Naive thymus-derived CD4-positive, alpha-beta T cell (primary cell): ENCODE measurements around the gene OSBPL1A. TPM values are rescaled to one million over a fixed set of nuclear protein-coding genes. Genes with fewer than 3 reads are reported as not detected.
A peak's percentile ranks its signal among the peaks of the same experiment; 100 is the strongest.

Experiments used
- ATAC-seq: fragments of 150-1000 bp; cut with Tn5 transposase; 2 replicates; pipeline ENCODE4 v1.10.0; 2021; ENCODE audit warnings: mild to moderate bottlenecking, moderate library complexity
- CTCF ChIA-PET: fragments of 350-600 bp; sonication (Branson Sonifier 250); formaldehyde crosslinking; loops from one replicate; lab custom pipeline; 2021; ENCODE audit warnings: antibody characterized with exemption; lab: Charles Lee
- POLR2A ChIA-PET: fragments of 350-600 bp; sonication (Branson Sonifier 250); formaldehyde crosslinking; loops from one replicate; lab custom pipeline; 2021; ENCODE audit warnings: antibody characterized with exemption, inconsistent platforms; lab: Charles Lee
- DNase-seq, 9 donors: peaks; one replicate each; pipeline versions ENCODE4 v3.0.0 to v3.0.0-alpha.2; 2020 to 2022; ENCODE audit warnings: mixed read lengths in 1 of 9
- H3K27ac ChIP-seq: one replicate; pipeline ENCODE4 v1.7.0; 2013; ENCODE audit warnings: mild to moderate bottlenecking, low read depth, low read length, moderate library complexity
- H3K27me3 ChIP-seq, 2 donors: one replicate each; pipeline ENCODE4 v1.7.0; 2013; ENCODE audit warnings: low read length in 2 of 2, mild to moderate bottlenecking in 2 of 2, moderate library complexity in 2 of 2; ENCODE audit not compliant: control insufficient read depth in 2 of 2, insufficient read depth in 2 of 2
- H3K36me3 ChIP-seq, 3 experiments: 1 replicate in 2 of 3; 2 replicates in 1 of 3; pipeline ENCODE4 v1.7.0; 2013; ENCODE audit warnings: low read length in 3 of 3, mild to moderate bottlenecking in 3 of 3, moderate library complexity in 1 of 3; ENCODE audit not compliant: insufficient read depth in 3 of 3, control insufficient read depth in 2 of 3
- H3K4me1 ChIP-seq, 2 donors: one replicate each; pipeline ENCODE4 v1.7.0; 2013; ENCODE audit warnings: low read length in 2 of 2, mild to moderate bottlenecking in 2 of 2, moderate library complexity in 1 of 2; ENCODE audit not compliant: control insufficient read depth in 2 of 2, insufficient read depth in 2 of 2
- H3K4me3 ChIP-seq: 2 replicates; pipeline ENCODE4 v1.7.0; 2013; ENCODE audit warnings: mild to moderate bottlenecking, low read length
- H3K9me3 ChIP-seq, 3 experiments: 1 replicate in 2 of 3; 2 replicates in 1 of 3; pipeline ENCODE4 v1.7.0; 2013; ENCODE audit warnings: low read length in 3 of 3; ENCODE audit not compliant: control insufficient read depth in 2 of 3
- H3K27ac Mint-ChIP-seq, 9 donors: one replicate each; pipeline ENCODE4 v1.8.0; 2020 to 2022; ENCODE audit warnings: mixed read lengths in 9 of 9, mild to moderate bottlenecking in 8 of 9, moderate library complexity in 5 of 9, inconsistent platforms in 2 of 9
- H3K27me3 Mint-ChIP-seq, 5 donors: one replicate each; pipeline ENCODE4 v1.8.0; 2021 to 2022; ENCODE audit warnings: mixed read lengths in 5 of 5, mild to moderate bottlenecking in 1 of 5
- H3K36me3 Mint-ChIP-seq, 5 donors: one replicate each; pipeline ENCODE4 v1.8.0; 2020 to 2022; ENCODE audit warnings: mixed read lengths in 5 of 5, mild to moderate bottlenecking in 3 of 5, inconsistent platforms in 1 of 5
- H3K4me1 Mint-ChIP-seq, 7 donors: one replicate each; pipeline ENCODE4 v1.8.0; 2020 to 2022; ENCODE audit warnings: mixed read lengths in 7 of 7, mild to moderate bottlenecking in 3 of 7, inconsistent platforms in 1 of 7
- H3K4me3 Mint-ChIP-seq, 10 donors: one replicate each; pipeline ENCODE4 v1.8.0; 2020 to 2022; ENCODE audit warnings: mild to moderate bottlenecking in 10 of 10, mixed read lengths in 10 of 10, moderate library complexity in 6 of 10, inconsistent platforms in 2 of 10
- H3K9me3 Mint-ChIP-seq, 11 donors: one replicate each; pipeline ENCODE4 v1.8.0; 2020 to 2022; ENCODE audit warnings: mixed read lengths in 11 of 11, mild to moderate bottlenecking in 4 of 11, inconsistent platforms in 1 of 11, moderate library complexity in 1 of 11
- intact Hi-C, 2 donors: fragments of 100-400 bp; cut with micrococcal nuclease; formaldehyde crosslinking; loops; one replicate each; pipeline ENCODE4 v1.15.1; 2023
- polyA plus RNA-seq, 2 donors: library from polyadenylated mRNA; unstranded; fragments of 300-500 nt; fragmentation: Illumina TruSeq; gene quantifications; one replicate each; pipeline ENCODE4 v1.2.3, GENCODE V29; 2021
- total RNA-seq, 6 experiments: library from RNA in 5 of 6; stranded (reverse) in 5 of 6; gene quantifications; 1 replicate in 5 of 6; 2 replicates in 1 of 6; pipeline ENCODE4 v1.2.3 and lab custom pipeline; 2021 to 2026

OSBPL1A gene
- total and polyA plus RNA-seq, 7 experiments from 2014 or later = 1.8 to 7.7 (median 3.9) TPM

DNA sequence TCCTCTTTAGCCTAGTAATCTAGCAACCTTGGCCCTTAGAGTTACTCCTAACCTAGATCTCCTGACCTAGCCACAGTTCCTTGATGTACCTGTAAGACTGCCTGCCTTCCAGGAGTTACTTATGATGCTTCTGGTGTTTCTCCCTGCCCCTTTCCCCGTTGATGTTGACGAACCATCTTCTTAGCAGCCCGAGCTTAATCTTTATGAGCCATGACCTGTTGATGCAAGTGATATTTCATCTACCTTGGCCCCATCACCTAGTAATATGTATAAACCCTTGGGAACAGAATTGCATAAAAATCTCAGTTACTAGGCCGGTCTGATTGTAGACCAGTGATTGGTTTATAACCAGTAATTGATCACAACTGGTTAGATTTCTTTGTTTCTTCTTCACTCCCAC is 31.6 kb upstream of the OSBPL1A start:
- intact Hi-C loops = loop anchor here in 1 of 2 donors (10.0 kb wide), 1 partner anchor 1494 kb away; the partner anchor contains the start of gene RBBP8
- ChIA-PET CTCF (no interaction called here), POLR2A (no interaction called here)
- H3K36me3 Mint-ChIP-seq = peaks cover 10 to 32% (median 30%) of the 10 kb centered on the region in 5 donors
- no peak overlapping the region for H3K27ac Mint-ChIP-seq
- Histone ChIP-seq H3K27ac (no peak overlapping the region), H3K4me1 (peaks cover 6 to 11% of the 10 kb centered on the region in 2 donors), H3K4me3 (no peak overlapping the region), H3K36me3 (no peaks in the 10 kb centered on the region), H3K27me3 (no peaks in the 10 kb centered on the region), H3K9me3 (no peaks in the 10 kb centered on the region)
- peaks cover 0 to 12% (median 8%) of the 10 kb centered on the region in 5 donors for H3K27me3 Mint-ChIP-seq
- DNase-seq (no peak), ATAC-seq (no peak)
- no peak overlapping the region for H3K4me3 Mint-ChIP-seq
- peaks cover 10 to 32% (median 25%) of the 10 kb centered on the region in 7 donors for H3K4me1 Mint-ChIP-seq
- H3K9me3 Mint-ChIP-seq = peaks cover 0 to 17% (median 9%) of the 10 kb centered on the region in 11 donors

DNA sequence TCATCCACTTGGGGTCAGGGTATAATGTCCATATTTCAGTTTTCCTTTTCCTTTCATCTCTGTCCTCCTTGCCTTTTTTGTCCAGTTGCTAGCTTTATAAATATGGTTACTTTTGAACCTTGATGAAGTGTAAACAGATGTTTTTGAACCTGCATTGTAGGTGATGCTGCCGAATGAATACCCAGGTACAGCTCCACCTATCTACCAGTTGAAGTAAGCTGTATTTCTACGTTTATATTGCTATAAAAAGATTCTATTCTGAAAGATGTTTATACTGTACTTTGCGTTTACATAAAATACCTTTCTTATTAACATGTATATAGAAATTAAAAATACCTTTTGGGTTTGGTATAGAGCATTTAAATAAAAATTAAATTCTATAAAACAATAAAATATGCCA is 31.1 kb upstream of the OSBPL1A start:
- POLR2A ChIA-PET = interaction anchor here (0.6 kb wide), 1 partner anchor 51 kb away, joined by 3 read pairs; no protein-coding TSS in a partner anchor

DNA sequence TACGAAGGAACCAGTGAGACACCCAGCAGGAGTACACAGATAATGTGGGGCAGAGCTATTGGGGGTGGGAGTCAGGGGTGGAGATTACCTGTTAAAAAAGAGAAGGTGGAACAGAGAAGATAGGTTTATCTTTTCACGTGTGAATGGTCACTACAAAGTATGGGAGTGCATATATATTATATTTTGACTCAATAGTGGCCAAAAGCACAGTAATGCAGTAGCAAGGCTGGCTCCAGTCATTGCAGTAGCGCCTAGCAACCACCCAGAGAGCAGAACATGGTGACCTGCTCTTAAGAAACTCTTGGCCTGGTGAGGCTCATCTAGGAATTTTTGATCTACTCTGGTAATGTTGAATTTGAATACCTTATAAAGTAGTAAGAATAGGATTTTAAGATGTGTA is 29.9 kb upstream of the OSBPL1A start:
- POLR2A ChIA-PET = interaction anchor here (1.6 kb wide), 1 partner anchor 30 kb away, joined by 5 read pairs; the partner anchor contains the start of gene OSBPL1A
- H3K4me3 Mint-ChIP-seq = peak overlapping the region; percentile 86 to 93 (median 91)
- H3K27me3 ChIP-seq = no peaks in the 10 kb centered on the region
- H3K27me3 Mint-ChIP-seq = peaks cover 15 to 27% (median 22%) of the 10 kb centered on the region in 5 donors
- DNase-seq = no peak
- ATAC-seq = no peak
- peaks cover 10 to 32% (median 25%) of the 10 kb centered on the region in 7 donors for H3K4me1 Mint-ChIP-seq
- intact Hi-C loops = loop anchor here (2.0 to 10.0 kb wide), 2 partner anchors 31 to 1493 kb away; partner anchors contain the start of genes OSBPL1A (in 1 of the 2) and RBBP8 (in 1 of the 2)
- CTCF ChIA-PET = no interaction called here
- H3K4me1 ChIP-seq = peaks cover 6 to 11% of the 10 kb centered on the region in 2 donors
- no peak overlapping the region for H3K4me3 ChIP-seq
- no peak overlapping the region for H3K27ac ChIP-seq
- peaks cover 9 to 35% (median 27%) of the 10 kb centered on the region in 5 donors for H3K36me3 Mint-ChIP-seq
- no peaks in the 10 kb centered on the region for H3K36me3 ChIP-seq
- H3K9me3 ChIP-seq = no peaks in the 10 kb centered on the region
- peak overlapping the region; percentile 3 to 92 (median 87) for H3K27ac Mint-ChIP-seq
- peaks cover 2 to 22% (median 13%) of the 10 kb centered on the region in 11 donors for H3K9me3 Mint-ChIP-seq

More for the DNA sequence above, 31.1 kb upstream of the OSBPL1A start:
- Histone ChIP-seq H3K27ac (no peak overlapping the region), H3K36me3 (no peaks in the 10 kb centered on the region), H3K4me1 (peaks cover 6 to 11% of the 10 kb centered on the region in 2 donors), H3K4me3 (no peak overlapping the region), H3K27me3 (no peaks in the 10 kb centered on the region), H3K9me3 (no peaks in the 10 kb centered on the region)
- Mint-ChIP-seq H3K4me3 (peak overlapping the region in 4 of 10 donors; percentile 29 to 74 (median 37)), H3K4me1 (peaks cover 10 to 32% (median 25%) of the 10 kb centered on the region in 7 donors), H3K27ac (no peak overlapping the region), H3K36me3 (peaks cover 10 to 32% (median 30%) of the 10 kb centered on the region in 5 donors), H3K9me3 (peaks cover 2 to 19% (median 11%) of the 10 kb centered on the region in 11 donors), H3K27me3 (peaks cover 3 to 15% (median 12%) of the 10 kb centered on the region in 5 donors)
- ATAC-seq (no peak), DNase-seq (no peak)
- intact Hi-C loops = loop anchor here in 1 of 2 donors (10.0 kb wide), 1 partner anchor 1494 kb away; the partner anchor contains the start of gene RBBP8
- CTCF ChIA-PET = interaction anchor here (0.7 to 0.9 kb wide), 2 partner anchors 68 to 1956 kb away, joined by 3 to 5 read pairs; no protein-coding TSS in a partner anchor

DNA sequence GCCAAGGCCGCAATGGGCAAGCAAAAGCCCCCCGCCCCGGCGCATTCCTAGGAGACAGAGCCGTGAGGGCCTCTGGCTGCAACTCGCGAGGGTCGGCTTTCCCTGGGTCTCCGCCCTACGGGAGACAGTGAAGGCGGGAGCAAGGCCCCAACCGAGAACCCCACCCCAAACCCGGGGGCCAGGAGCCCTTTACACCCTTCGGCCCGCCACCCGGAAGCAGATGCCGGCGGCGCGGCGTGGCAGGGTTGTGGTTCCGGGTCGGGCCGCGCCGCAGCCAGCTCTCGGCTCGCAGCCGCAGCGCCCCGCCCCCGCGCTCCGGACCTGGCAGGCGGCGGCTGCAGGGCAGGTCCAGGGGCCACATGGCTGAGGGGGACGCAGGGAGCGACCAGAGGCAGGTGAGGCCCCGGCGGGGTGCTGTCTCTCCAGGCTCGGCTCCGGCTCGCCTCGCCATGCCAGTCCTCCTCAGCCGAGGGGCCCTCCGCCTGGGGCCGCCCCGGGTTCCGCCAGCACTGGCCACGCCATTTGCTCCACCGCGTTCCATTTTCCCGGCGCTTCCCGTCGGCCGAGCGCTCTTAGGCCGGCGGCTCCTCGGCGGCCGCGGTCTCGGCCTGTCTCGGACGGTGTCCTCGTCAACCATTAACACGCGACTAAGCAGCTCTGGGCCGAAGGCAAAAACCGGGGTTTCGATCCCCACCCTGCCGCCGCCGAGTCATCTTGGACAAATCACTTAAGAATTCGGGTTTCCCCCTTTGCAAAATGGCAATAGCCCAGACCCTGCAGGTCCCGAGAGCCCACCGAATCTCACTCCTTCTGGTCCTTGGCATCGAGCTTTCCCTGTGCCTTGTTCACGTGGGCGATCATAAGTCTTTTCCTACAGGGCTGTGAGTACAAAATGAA is 29.0 kb upstream of the OSBPL1A start, which contains the start of gene IMPACT:
IMPACT (plus strand) TSS at position 273 of the 897 bp plus-strand sequence; CDS start at position 360, 87 bp downstream.
- ATAC-seq (peak; percentile 95), DNase-seq (peak; percentile 50 to 87 (median 77))
- intact Hi-C loops = loop anchor here (1.0 to 10.0 kb wide), 3 partner anchors 29 to 1492 kb away; partner anchors contain the start of genes OSBPL1A (in 2 of the 2) and RBBP8 (in 1 of the 2)
- Histone ChIP-seq H3K27me3 (no peaks in the 10 kb centered on the region), H3K9me3 (no peaks in the 10 kb centered on the region), H3K36me3 (no peaks in the 10 kb centered on the region), H3K4me1 (peaks cover 6 to 11% of the 10 kb centered on the region in 2 donors), H3K27ac (peak within 1 kb of the TSS; percentile 68), H3K4me3 (peak within 1 kb of the TSS; percentile 70)
- POLR2A ChIA-PET = interaction anchor here (1.6 kb wide), 1 partner anchor 29 kb away, joined by 5 read pairs; the partner anchor contains the start of gene OSBPL1A
- Mint-ChIP-seq H3K9me3 (peaks cover 2 to 22% (median 13%) of the 10 kb centered on the region in 11 donors), H3K27ac (peak within 1 kb of the TSS; percentile 73 to 92 (median 88)), H3K36me3 (peaks cover 8 to 35% (median 27%) of the 10 kb centered on the region in 5 donors), H3K4me3 (peak within 1 kb of the TSS; percentile 86 to 93 (median 91)), H3K27me3 (peaks cover 22 to 35% (median 28%) of the 10 kb centered on the region in 5 donors), H3K4me1 (peaks cover 10 to 32% (median 25%) of the 10 kb centered on the region in 7 donors)
- CTCF ChIA-PET = no interaction called here

DNA sequence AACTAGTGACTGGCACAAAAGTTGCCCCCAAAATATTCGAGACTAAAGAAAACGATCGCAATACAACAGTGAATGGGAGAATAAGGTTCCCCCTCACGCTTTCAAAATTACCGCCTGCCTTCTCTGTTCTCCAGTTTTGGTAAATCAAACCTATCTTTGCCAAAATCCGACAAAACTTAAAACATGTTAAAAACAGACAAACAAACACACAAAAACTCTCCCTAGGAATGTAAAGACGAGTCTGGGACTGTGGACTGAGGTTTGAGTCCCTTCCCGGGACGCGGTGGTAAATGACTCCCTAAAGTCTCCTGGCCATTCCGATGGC is 28.4 kb upstream of the OSBPL1A start:
- Histone ChIP-seq H3K9me3 (no peaks in the 10 kb centered on the region), H3K27me3 (no peaks in the 10 kb centered on the region), H3K4me1 (peaks cover 6 to 11% of the 10 kb centered on the region in 2 donors), H3K27ac (peak overlapping the region; percentile 68), H3K4me3 (peak overlapping the region; percentile 70), H3K36me3 (no peaks in the 10 kb centered on the region)
- Mint-ChIP-seq H3K36me3 (peaks cover 5 to 35% (median 23%) of the 10 kb centered on the region in 5 donors), H3K4me1 (peaks cover 10 to 32% (median 25%) of the 10 kb centered on the region in 7 donors), H3K9me3 (peaks cover 1 to 22% (median 13%) of the 10 kb centered on the region in 11 donors), H3K4me3 (peak overlapping the region; percentile 75 to 93 (median 86)), H3K27me3 (peaks cover 25 to 41% (median 34%) of the 10 kb centered on the region in 5 donors), H3K27ac (peak overlapping the region; percentile 20 to 88 (median 79))
- no peak for DNase-seq
- CTCF ChIA-PET = no interaction called here
- POLR2A ChIA-PET = interaction anchor here (1.6 kb wide), 1 partner anchor 28 kb away, joined by 5 read pairs; the partner anchor contains the start of gene OSBPL1A
- ATAC-seq = no peak
- intact Hi-C loops = loop anchor here (1.0 to 10.0 kb wide), 3 partner anchors 29 to 1491 kb away; partner anchors contain the start of genes OSBPL1A (in 2 of the 2) and RBBP8 (in 1 of the 2)

DNA sequence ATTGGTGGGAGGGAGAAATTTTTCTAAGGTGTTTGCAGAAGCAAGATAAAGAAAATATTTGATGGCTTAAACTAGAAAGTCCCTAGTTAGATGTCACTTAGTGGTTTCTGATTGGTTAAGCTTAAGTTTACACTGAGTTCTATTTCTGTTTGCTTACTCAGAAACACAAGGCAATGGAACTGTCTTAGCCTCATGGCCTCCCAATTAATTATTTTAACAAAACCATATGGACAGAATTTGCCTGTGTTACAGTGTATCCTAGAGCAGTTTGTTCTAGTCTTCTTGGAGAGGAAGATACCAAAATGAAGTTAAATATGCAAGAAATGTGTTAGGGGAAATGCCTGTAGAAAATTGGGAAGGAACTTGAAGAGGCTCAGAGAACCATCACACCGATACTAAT is 24.2 kb upstream of the OSBPL1A start:
- peaks cover 4 to 25% (median 16%) of the 10 kb centered on the region in 5 donors for H3K36me3 Mint-ChIP-seq
- Histone ChIP-seq H3K9me3 (no peaks in the 10 kb centered on the region), H3K4me3 (no peak overlapping the region), H3K36me3 (no peaks in the 10 kb centered on the region), H3K27ac (no peak overlapping the region), H3K27me3 (no peaks in the 10 kb centered on the region), H3K4me1 (peaks cover 0 to 4% of the 10 kb centered on the region in 2 donors)
- no peak overlapping the region for H3K4me3 Mint-ChIP-seq
- ATAC-seq = no peak
- POLR2A ChIA-PET = no interaction called here
- no peak for DNase-seq
- H3K4me1 Mint-ChIP-seq = peaks cover 0 to 10% (median 9%) of the 10 kb centered on the region in 7 donors
- H3K27ac Mint-ChIP-seq = no peak overlapping the region
- peaks cover 29 to 58% (median 55%) of the 10 kb centered on the region in 5 donors for H3K27me3 Mint-ChIP-seq
- peaks cover 0 to 22% (median 11%) of the 10 kb centered on the region in 11 donors for H3K9me3 Mint-ChIP-seq
- intact Hi-C loops = loop anchor here in 1 of 2 donors (10.0 kb wide), 1 partner anchor 1487 kb away; the partner anchor contains the start of gene RBBP8
- CTCF ChIA-PET = no interaction called here
